Adrenal gland (tissue), 12 donors: ENCODE data around the gene SVOPL. TPM values are rescaled to one million over a fixed set of nuclear protein-coding genes. Genes with fewer than 3 reads are reported as not detected.

Experiments
- DNase-seq, 7 donors: peaks; one replicate each; pipeline ENCODE4 v3.0.0-alpha.2; 2019 to 2020
- H3K27ac ChIP-seq, 5 donors: fragments of 200-600 bp; sonication (generic) in 4 of 5; 1 replicate in 3 of 5; 2 replicates in 2 of 5; pipeline versions ENCODE4 v1.5.1 to v1.8.0; 2016 to 2020; ENCODE audit warnings: mild to moderate bottlenecking in 1 of 5
- H3K27me3 ChIP-seq: fragments of 200-600 bp; 2 replicates; pipeline ENCODE4 v1.8.0; 2021
- H3K36me3 ChIP-seq, 2 donors: fragments of 200-600 bp; replicated peaks in 1 of 2; 1 replicate in 1 of 2; 2 replicates in 1 of 2; pipeline versions ENCODE4 v1.5.1 to v1.8.0; 2018 to 2022
- H3K4me1 ChIP-seq, 2 donors: fragments of 200-600 bp; replicated peaks in 1 of 2; 1 replicate in 1 of 2; 2 replicates in 1 of 2; pipeline versions ENCODE4 v1.5.1 to v1.8.0; 2018 to 2021
- H3K4me3 ChIP-seq, 4 donors: fragments of 200-600 bp; sonication (generic) in 3 of 4; one replicate each; pipeline ENCODE4 v1.5.1; 2016 to 2018
- H3K9me3 ChIP-seq, 3 donors: fragments of 200-600 bp; sonication (generic) in 1 of 3; replicated peaks in 1 of 3; 1 replicate in 2 of 3; 2 replicates in 1 of 3; pipeline versions ENCODE4 v1.5.1 to v1.8.0; 2016 to 2021
- CTCF ChIP-seq, 6 experiments: fragments of 450-650 bp in 4 of 6; fragments of 200-600 bp in 2 of 6; sonication (generic) in 1 of 6; IDR thresholded peaks; 1 replicate in 5 of 6; 2 replicates in 1 of 6; pipeline versions ENCODE4 v1.5.1 to v1.8.0; 2016 to 2021; ENCODE audit warnings: antibody characterized with exemption in 6 of 6, mild to moderate bottlenecking in 2 of 6, moderate library complexity in 1 of 6
- POLR2A ChIP-seq, 2 donors: fragments of 450-650 bp; IDR thresholded peaks; one replicate each; pipeline ENCODE4 v1.6.1; 2017; ENCODE audit warnings: antibody characterized with exemption in 2 of 2, mild to moderate bottlenecking in 2 of 2, moderate library complexity in 1 of 2
- WGBS, 4 donors: extraction: QIAGEN DNeasy Blood & Tissue Kit in 2 of 4; methylation state at CpG; one replicate each; pipeline versions ENCODE4 v1.1.5 to v1.1.7; 2013 to 2017; 5-methylcytosine and 5-hydroxymethylcytosine counted together
- intact Hi-C, 2 donors: fragments of 100-400 bp; cut with DNase I; formaldehyde crosslinking; loops; one replicate each; pipeline versions ENCODE4 v1.14.1 to v1.15.0; 2022 to 2023
- polyA plus RNA-seq, 3 donors: library from polyadenylated mRNA; stranded (reverse); fragments of 200-250 nt in 2 of 3; fragments of 350-450 nt in 1 of 3; fragmentation: Illumina TruSeq in 1 of 3; extraction: RNeasy Lipid Tissue Mini Kit (QIAGEN cat#74804) in 1 of 3; gene quantifications; one replicate each; pipeline ENCODE4 v1.2.3, GENCODE V29; 2013 to 2014
- total RNA-seq, 9 donors: library from RNA; depleted of rRNA in 4 of 9; stranded (reverse); fragments of >200 nt in 4 of 9; fragments of 120-200 nt in 1 of 9; fragmentation: NEBNext Ultra II Directional in 1 of 9; extraction: Animal tissue kit (Norgen Biotek cat#: 25700) in 1 of 9; gene quantifications; one replicate each; pipeline versions ENCODE4 v1.1.0 to v1.2.4, GENCODE V29; 2013 to 2023
- donor health status: healthy with polysubstance abuse.
- donor health status: Bipolar disorder and iron deficiency.
- donor health status: DM: yes; HTN: yes; CAD: no.
- donor health status: DM: no; HTN: no; CAD: no.
- donor health status: DM: no; HTN: no; CAD: no.
- donor health status: DM: yes; HTN: yes; CAD: no.

Gene SVOPL
- total and polyA plus RNA-seq, 12 donors: 0.54 to 4.8 (median 1.5) TPM

GRCh38 chr7:138618506-138618905 lies 82.7 kb downstream of the SVOPL start:
- WGBS, 4 donors: 95 to 97% (median 96%) methylated on average over 10 of the region's 10 CpGs

DNA sequence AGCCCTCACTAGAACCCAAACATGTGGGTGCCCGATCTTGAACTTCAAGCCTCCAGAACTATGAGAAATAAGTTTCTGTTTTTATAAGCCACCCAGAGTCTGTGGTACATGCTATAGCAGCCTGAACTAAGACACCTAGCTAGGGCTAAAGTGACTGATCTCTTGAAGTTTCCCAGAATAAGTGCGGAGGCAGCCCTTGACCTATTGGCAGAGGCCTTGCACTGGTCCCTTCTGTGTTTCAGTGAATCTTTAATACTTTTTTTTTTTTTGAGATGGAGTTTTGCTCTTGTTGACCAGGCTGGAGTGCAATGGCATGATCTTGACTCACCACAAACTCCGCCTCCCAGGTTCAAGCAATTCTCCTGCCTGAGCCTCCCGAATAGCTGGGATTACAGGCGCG lies 85.1 kb downstream of the SVOPL start:
- no peaks in the 10 kb centered on the region for H3K4me1 ChIP-seq
- no peak for TF ChIP-seq POLR2A (IDR thresholded peaks at IDR 0.05)
- TF ChIP-seq CTCF (IDR thresholded peaks at IDR 0.05): no peak
- no peak overlapping the region for H3K27ac ChIP-seq
- WGBS, 4 donors: 81 to 91% (median 85%) methylated on average over 6 of the region's 6 CpGs
- H3K9me3 ChIP-seq: no peaks in the 10 kb centered on the region
- H3K27me3 ChIP-seq: no peaks in the 10 kb centered on the region
- DNase-seq: peak in 4 of 7 donors; percentile 11 to 25 (median 20)
- intact Hi-C loops: no loop called here
- H3K4me3 ChIP-seq: no peak overlapping the region
- H3K36me3 ChIP-seq: no peaks in the 10 kb centered on the region

More at GRCh38 chr7:138618506-138618905, 82.7 kb downstream of the SVOPL start:
- Histone ChIP-seq H3K4me3 (no peak overlapping the region), H3K9me3 (no peaks in the 10 kb centered on the region), H3K27me3 (no peaks in the 10 kb centered on the region), H3K36me3 (no peaks in the 10 kb centered on the region), H3K4me1 (no peaks in the 10 kb centered on the region), H3K27ac (no peak overlapping the region)
- no peak for TF ChIP-seq POLR2A (IDR thresholded peaks at IDR 0.05)
- TF ChIP-seq CTCF (IDR thresholded peaks at IDR 0.05): no peak
- no peak for DNase-seq
- intact Hi-C loops: no loop called here

- peaks cover 6 to 8% of the 10 kb centered on the region in 2 donors for H3K4me1 ChIP-seq
- 73 to 80% (median 74%) methylated on average over 2 of the region's 2 CpGs for WGBS, 4 donors
- no peak overlapping the region for H3K4me3 ChIP-seq
Observed at GRCh38 chr7:138613630-138614029, 87.5 kb downstream of the SVOPL start.

DNA sequence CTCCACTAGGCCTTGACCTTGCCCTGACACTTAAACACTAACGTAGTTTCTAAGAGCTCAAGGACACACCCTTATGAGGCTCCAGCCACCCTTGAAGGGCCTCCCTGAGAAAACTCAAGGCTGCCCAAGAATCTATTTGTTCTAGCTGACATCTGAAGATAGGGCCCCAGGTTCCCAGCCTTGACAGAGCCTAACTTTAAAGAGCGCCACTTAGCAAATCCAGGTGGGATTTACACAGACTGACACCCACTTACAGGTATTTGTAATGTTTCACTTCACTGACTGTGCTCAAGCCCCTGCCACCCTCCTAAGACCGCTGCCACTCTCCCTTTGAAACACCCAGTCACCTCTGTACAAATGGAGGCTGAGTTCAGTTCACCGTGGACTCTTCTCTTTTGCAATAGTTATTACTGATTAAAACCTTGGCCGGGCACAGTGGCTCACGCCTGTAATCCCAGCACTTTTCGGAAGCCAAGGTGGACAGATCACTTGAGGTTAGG lies 90.4 kb downstream of the SVOPL start:
- 55 to 72% (median 64%) methylated on average over 7 of the region's 7 CpGs for WGBS, 4 donors
- Histone ChIP-seq H3K4me3 (no peak overlapping the region), H3K27ac (no peak overlapping the region), H3K4me1 (peaks cover 6 to 8% of the 10 kb centered on the region in 2 donors), H3K9me3 (no peaks in the 10 kb centered on the region), H3K36me3 (no peaks in the 10 kb centered on the region), H3K27me3 (no peaks in the 10 kb centered on the region)
- intact Hi-C loops: no loop called here
- TF ChIP-seq POLR2A (IDR thresholded peaks at IDR 0.05): no peak
- TF ChIP-seq CTCF (IDR thresholded peaks at IDR 0.05): no peak
- DNase-seq: peak in 4 of 7 donors; percentile 13 to 48 (median 29)

More at GRCh38 chr7:138613630-138614029, 87.5 kb downstream of the SVOPL start:
- Histone ChIP-seq H3K36me3 (no peaks in the 10 kb centered on the region), H3K27me3 (no peaks in the 10 kb centered on the region), H3K27ac (peak overlapping the region in 1 of 5 donors; percentile 32), H3K9me3 (no peaks in the 10 kb centered on the region)
- DNase-seq: no peak
- intact Hi-C loops: no loop called here
- no peak for TF ChIP-seq POLR2A (IDR thresholded peaks at IDR 0.05)
- no peak for TF ChIP-seq CTCF (IDR thresholded peaks at IDR 0.05)
